GM18867 (cell line): ENCODE data around the gene KCNK5.
A peak's percentile ranks its signal among the peaks of the same experiment; 100 is the strongest.

Experiments used
- ATAC-seq: cut with Tn5 transposase; IDR thresholded peaks from one replicate; pipeline ENCODE4 v1.9.1; 2021; ENCODE audit warnings: mild to moderate bottlenecking, moderate library complexity; ENCODE audit not compliant: unreplicated experiment

Gene KCNK5

GRCh38 chr6:39228992-39229767 is at the start of gene KCNK5:
Gene KCNK5, minus strand, starts transcription at chr6:39229475. Its CDS starts 364 bp downstream, at chr6:39229111.
- peak; percentile 86 for ATAC-seq

- no peak for ATAC-seq
Measured at GRCh38 chr6:39276379-39276995, 47.2 kb upstream of the KCNK5 start.

GRCh38 chr6:39274903-39275302 is 45.6 kb upstream of the KCNK5 start:
- ATAC-seq: no peak

- ATAC-seq: no peak
Measured at GRCh38 chr6:39274471-39274870, 45.2 kb upstream of the KCNK5 start.

GRCh38 chr6:39273406-39273821 is 44.1 kb upstream of the KCNK5 start:
- ATAC-seq: no peak

- no peak for ATAC-seq
Measured at GRCh38 chr6:39269961-39270360, 40.7 kb upstream of the KCNK5 start.

- ATAC-seq: no peak
Measured at GRCh38 chr6:39268721-39269120, 39.4 kb upstream of the KCNK5 start.

GRCh38 chr6:39268171-39268570 is 38.9 kb upstream of the KCNK5 start:
- ATAC-seq: no peak

GRCh38 chr6:39266782-39267355 is 37.6 kb upstream of the KCNK5 start:
- no peak for ATAC-seq

GRCh38 chr6:39266375-39266774 is 37.1 kb upstream of the KCNK5 start:
- no peak for ATAC-seq

- ATAC-seq: no peak
Measured at GRCh38 chr6:39263303-39264037, 34.2 kb upstream of the KCNK5 start.

GRCh38 chr6:39261751-39262150 is 32.5 kb upstream of the KCNK5 start:
- ATAC-seq: no peak

GRCh38 chr6:39260953-39261352 is 31.7 kb upstream of the KCNK5 start:
- no peak for ATAC-seq

- no peak for ATAC-seq
Measured at GRCh38 chr6:39260456-39260855, 31.2 kb upstream of the KCNK5 start.

- no peak for ATAC-seq
Measured at GRCh38 chr6:39256294-39256940, 27.1 kb upstream of the KCNK5 start.

GRCh38 chr6:39254999-39255535 is 25.8 kb upstream of the KCNK5 start:
- no peak for ATAC-seq

- no peak for ATAC-seq
Measured at GRCh38 chr6:39251406-39251805, 22.1 kb upstream of the KCNK5 start.

- ATAC-seq: no peak
Measured at GRCh38 chr6:39250507-39250906, 21.2 kb upstream of the KCNK5 start.

- ATAC-seq: no peak
Measured at GRCh38 chr6:39249278-39249677, 20.0 kb upstream of the KCNK5 start.

- no peak for ATAC-seq
Measured at GRCh38 chr6:39247667-39248194, 18.5 kb upstream of the KCNK5 start.
